Hippocampal formation (tissue), 2 donors: Measurements from ENCODE around the gene SFTPB.

ENCODE experiments used
- DNase-seq, 2 donors: peaks; one replicate each; lab custom pipeline; 2025; lab: John Stamatoyannopoulos, UW

Gene SFTPB

DNA sequence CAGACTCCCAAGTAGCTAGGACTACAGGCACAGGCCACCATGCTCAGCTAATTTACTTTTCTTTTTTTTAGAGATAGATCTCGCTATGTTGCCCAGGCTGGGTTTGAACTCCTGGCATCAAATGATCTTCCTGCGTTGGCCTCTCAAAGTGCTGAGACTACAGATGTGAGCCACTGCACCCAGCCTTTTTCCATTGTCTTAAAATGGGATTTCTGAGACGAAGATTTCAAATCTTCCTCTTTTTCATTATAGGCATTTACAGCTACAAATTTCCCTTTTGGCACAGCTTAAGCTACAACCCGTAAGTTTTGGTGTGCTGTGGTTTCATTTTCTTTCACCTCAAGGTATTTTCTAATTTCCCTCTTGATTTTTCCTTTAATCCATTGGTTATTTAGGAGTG, 34.8 kb upstream of the SFTPB start:
- no peak for DNase-seq

DNA sequence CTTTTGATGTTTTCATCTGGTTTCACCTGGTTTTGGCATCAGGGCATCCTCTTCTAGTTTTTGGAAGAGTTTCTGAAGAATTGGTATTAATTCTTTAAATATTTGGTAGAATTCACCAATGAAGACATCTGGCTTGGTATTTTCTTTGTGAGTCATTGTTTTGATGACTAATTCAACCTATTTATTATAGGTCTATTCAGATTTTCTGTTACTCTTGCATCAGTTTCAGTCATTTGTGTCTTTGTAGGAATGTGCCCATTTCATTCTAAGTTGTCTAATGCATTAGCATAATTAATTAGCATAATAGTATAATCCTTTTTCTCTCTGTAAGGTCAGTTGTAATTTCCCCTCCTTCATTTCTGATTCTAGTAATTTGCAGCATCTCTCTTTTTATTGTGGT, 34.2 kb upstream of the SFTPB start:
- DNase-seq, result no peak

DNA sequence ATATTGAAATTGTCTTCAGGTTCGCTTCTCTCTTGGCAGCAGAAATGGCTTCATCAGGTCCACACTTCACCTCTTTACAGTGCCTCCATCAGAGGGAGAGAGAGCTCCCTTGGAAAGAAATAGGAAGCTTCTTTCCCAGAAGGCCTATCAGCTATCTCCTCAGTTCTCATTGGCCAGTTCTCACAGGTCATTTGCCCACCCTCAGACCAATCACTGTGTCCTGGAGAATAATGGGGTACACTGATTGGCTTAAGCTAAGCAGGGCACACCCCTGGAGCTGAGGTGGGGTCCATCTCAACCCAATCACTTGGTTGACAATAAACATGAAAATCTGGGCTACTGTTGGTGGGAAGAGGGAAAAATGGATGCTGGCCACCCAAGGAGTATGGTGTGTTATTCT, 31.3 kb upstream of the SFTPB start:
- no peak for DNase-seq

DNA sequence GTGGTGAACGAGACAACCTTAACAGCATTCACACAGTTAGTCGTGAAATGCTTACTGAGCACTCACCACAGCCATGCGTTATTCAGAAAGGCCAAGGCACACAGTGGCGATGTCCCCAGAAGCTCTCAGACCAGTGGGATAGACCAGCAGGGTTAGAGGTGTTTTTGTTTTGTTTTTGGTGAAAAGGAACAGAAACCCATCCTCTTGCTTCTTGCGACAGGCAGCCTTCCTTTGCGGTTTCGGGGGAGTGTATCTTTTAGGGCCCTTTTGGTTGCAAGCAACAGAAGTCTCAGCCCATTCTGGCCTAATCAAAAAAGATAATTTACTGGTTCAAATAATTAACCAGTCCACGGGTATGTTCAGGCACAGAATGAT, 30.9 kb upstream of the SFTPB start:
- peak in 1 of 2 donors; percentile 17 for DNase-seq

DNA sequence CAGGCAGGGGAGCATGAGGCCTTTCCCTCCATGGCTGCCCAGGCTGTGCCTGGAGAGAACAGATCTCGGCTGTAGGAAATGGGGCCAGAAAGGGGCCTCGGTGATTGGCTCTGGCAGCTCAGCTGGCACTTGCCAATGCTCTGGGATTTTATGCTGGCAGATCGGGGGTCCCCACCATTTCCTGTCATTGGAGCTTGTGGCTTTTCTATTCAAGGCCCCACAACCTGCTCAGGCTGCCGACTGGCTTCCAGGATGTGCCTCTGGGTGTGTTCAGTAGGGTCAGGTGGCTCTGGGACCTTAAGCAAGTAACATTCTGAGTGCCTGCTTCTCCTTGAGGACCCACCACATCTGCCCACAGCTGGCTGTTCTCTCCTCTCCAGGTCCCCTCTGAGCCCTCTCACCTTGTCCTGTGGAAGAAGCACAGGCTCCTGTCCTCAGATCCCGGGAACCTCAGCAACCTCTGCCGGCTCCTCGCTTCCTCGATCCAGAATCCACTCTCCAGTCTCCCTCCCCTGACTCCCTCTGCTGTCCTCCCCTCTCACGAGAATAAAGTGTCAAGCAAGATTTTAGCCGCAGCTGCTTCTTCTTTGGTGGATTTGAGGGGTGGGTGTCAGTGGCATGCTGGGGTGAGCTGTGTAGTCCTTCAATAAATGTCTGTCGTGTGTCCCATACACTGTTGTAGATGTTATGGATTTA, 30.3 kb upstream of the SFTPB start:
- DNase-seq, result no peak

DNA sequence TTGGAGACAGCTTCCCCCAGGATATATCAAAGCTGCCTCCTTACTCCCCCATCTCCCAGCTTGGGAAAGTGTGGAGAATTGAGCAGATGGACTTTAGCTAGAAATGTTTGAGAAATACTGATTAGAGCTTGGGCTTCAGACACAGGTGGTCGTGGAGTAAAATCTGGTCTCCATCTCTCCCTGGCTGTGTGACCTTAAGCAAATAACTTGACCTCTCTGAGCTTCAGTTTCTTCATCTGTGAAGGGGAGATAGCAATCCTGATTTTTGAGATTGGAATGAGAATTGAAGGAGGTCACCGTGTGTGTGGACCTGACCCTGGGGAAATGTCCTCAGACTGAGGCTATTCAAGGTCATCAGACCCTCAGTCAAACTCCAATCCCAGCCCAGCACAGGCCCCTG, 29.7 kb upstream of the SFTPB start:
- DNase-seq, result no peak

DNA sequence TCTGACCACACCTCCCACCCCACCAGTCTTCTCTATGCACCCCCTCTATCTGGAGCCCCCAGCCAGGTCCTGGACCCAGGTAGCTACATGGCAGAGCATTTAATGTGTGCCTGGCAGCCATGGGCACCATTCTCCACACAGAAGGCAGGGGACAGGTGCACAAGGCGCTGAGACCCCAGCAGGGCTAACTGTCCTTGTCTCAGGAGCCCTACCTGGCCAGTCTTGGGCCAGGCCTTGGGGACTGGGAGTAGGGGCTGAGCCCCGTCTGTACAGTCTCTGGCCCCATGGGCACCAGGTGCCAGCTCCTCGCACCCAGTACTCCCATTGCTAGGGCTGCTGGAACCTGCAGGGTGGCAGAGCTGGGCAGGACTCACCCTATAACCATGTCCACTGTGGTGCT, 29.1 kb upstream of the SFTPB start:
- DNase-seq, result no peak

DNA sequence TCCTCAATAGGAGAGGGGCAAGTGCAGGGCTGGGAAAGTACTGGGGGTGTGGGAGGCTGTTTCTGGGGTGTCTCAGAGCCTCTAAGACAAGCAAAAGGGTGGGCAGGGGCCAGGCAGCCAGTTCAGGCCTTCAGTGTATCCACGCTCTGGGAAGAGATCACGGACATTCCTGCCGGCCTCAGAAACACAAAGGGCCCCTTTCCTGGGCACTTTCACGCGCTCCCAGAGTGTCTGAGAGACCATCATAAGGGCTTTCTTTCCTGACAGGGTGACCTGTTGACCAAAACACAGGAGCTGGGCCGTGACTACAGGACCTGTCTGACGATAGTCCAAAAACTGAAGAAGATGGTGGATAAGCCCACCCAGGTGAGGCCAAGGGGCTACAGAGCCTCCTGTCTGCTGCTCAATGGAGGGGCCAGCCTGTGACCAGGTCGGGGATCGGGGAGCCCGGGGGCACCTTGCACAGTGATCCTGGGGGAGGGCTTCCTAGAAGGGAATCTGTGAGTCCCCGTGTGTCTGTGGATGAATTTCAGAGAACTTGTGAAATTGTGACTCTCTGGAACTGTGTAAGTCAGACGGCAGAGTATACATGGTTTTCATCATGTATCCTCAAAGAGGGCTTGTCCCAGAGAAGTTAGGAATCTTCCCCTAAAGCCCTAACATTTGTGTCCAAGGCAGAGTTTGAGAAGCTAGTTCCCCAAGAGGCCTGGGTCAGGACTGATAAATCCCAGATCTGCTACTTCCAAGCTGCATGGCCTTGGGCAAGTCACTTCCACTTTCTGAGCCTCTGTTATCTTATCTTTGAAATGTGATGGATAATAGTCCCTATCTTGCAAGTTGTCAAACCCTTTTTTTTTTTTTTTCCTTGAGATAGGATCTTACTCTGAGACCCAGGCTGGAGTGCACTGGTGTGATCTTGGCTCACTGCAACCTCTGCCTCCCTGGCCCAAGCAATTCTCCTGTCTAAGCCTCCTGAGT, 28.0 kb upstream of the SFTPB start:
- no peak for DNase-seq

DNA sequence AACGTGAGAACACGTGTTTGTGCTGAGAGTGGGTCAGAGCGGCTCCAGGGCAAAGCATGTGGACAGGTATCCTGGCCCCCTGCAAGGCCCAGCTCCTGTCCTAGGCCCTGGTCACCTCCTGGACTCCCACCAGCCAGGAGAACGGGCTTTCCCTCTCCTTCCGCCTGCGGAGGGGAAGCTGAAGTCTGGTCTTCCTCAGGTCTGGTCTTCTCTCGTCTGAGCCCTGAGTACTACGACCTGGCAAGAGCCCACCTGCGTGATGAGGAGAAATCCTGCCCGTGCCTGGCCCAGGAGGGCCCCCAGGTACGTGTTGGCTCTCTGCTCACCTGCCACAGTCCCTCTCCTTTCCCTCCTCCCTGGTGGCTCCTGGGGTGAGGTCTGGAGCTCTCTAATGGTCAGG, 27.1 kb upstream of the SFTPB start:
- no peak for DNase-seq

DNA sequence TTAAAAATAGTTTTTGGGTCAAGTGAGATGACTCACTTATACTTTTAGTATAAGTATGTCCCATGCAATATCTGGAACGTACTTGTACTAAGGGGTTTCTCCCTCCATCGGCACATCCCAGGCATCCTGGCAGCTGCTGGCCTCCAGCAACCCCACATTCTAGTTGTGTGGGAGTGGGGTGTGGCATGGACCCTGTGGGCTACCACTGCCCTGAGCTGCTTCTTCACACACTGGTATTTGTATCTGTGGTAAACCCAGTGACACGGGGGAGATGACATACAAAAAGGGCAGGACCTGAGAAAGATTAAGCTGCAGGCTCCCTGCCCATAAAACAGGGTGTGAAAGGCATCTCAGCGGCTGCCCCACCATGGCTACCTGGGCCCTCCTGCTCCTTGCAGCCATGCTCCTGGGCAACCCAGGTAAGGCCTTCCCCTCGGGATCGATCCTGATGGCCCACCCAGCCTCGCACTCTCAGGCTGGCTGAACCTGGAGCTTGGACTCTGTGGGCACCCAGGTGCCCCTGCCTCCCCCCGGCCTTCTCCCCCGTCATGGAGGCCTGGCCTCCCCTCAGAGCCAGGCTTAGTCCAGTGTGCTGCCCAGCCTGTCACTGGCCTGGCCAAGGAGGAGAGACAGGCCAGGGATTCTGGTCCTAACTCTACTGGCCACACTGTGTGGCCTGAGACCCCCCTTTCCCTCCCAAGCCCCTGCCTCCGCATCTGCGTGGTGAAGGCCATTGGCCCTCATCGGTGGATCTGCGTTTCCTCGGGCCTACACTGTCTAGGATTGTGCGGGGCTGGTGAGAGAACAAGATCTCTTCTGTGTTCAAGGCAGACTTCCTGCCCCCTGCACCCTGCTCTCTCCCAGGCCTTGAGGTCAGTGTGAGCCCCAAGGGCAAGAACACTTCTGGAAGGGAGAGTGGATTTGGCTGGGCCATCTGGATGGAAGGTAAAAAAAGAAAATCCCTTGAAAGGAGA, 26.3 kb upstream of the SFTPB start, which contains the start of gene GNLY:
GNLY (plus strand) TSS at position 307 of the 974 bp plus-strand sequence; CDS start at position 368, 61 bp downstream.
- no peak for DNase-seq

DNA sequence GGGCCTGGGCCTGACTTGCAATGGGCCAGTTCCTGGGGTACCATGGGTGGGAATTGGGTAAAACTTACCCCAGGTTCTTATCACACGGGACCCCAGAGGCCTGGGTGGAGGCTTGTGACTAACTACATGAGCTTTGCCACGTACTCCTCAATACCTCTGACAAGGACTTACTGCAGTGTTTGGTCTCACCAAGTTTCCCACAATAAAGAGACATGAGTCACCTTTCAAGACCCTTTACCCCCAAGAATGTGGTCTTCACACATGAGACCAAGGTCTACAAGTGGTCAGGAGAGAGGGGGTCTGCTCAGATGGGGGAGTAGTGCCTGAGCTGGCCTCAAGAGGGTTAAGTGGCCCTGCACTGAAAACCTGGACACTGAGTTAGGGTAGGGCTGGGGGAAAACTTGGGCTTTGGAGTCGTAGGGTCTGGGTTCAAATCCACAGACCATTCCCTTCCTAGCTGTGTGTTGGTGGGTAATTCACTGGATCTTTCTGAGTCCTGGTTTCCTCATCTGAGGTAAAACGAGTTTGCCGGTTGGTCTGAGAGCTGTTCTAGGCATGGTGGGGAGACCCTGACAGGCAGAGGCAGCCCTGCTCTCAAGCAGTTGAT, 24.1 kb upstream of the SFTPB start:
- DNase-seq, result no peak

DNA sequence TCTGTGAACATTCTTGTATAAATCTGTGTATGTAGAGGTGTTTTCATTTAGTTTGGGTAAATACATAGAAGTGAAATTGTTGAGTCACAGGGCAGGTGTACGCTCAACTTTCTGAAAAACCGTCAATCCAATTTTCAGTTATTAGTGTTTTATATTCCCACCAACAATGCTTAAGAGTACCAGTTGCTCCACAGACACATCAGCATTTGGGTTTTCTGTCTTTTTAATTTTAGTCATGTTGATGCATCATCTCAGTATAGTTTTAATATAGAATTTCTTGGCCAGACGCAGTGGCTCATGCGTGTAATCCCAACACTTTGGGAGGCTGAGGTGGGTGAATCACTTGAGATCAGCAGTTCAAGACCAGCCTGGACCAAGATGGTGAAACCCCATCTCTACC, 22.9 kb upstream of the SFTPB start:
- DNase-seq, result no peak

DNA sequence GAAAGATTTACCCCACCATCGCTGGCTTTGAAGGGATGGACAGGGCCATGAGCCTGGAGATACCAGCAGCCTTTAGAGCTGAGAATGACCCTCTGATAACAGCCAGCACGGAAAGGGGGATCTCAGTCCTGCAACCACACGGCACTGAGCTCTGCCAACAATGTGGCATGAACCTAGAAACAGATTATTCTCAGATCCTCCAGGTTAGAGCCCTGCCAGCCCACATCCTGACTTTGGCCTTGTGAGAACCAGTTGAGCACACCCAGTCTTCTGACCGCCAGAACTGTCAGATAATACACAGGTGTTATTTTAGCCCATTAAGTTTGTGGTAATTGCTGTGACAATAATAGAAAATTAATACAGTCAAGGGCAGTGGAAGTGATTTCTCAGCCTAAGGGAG, 16.8 kb upstream of the SFTPB start:
- DNase-seq, result no peak

DNA sequence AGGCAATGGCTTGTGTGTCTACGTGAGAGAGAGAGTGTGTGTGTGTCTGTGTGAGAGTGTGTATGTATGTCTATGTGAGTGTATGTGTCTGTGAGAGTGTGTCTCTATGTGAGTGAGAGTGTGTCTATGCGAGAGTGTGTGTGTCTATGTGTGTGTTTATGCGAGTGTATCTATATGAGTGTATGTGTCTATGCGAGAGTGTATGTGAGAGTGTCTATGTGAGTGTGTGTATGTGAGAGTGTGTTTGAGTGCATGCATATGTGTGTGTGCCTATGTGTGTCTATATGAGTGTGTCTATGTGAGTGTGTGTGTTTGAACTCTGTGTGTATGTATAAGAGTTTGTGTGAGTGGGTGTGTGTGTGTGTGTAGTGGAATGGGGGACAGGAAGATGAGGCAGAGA, 16.4 kb upstream of the SFTPB start:
- no peak for DNase-seq

DNA sequence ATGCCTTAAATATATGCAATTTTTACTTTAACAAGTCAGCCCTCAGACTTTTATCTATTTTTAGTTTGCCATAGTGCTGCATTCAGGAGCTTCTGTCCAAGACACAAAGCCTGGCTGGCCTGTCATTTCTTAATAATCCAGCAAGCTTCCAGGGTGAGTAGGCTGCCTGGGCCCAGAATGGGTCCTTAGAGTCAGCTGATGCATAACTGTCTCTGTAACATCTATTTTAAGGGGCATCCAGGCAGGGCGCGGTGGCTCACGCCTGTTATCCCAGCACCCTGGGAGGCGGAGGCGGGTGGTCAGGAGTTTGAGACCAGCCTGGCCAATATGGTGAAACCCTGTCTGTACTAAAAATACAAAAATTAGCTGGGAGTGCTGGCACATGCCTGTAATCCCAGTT, 14.4 kb upstream of the SFTPB start:
- no peak for DNase-seq

DNA sequence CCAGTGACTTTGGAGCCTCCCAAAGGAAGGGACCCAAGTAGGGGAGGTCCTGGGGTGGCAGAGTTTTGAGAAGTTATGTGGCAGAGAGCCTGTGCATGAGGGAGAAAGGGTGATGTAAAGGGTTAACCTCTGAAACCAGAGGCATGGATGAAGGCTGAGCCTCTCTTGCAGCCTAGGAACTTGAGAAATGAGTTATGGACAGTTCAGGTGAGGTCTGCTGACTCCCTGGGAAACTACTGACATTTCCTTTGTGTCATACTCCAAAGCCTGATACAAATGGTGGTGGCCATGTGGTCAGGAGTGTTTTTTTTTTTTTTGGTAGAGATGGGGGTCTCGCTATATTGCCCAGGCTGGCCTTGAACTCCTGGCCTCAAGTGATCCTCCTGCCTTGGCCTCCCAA, 13.8 kb upstream of the SFTPB start:
- no peak for DNase-seq

DNA sequence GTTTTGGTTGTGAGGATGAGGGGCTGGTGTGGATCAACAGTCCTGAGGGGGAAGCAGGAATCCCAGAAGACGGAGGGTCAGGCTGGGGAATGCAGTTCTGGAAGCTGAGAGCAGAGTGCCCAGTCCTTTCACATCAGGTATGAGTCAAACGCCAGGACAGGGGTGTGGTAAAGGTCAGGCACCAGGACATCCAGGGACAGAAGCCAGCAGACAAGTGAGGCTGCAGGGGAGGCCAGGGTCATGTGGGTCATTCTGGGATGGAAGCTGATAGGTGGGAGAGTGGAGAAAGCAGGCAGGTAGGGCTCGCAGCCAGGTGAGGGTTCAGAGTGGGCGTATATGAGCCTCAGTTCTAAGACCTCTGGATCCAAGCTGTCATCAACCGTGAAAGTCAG, 13.4 kb upstream of the SFTPB start:
- no peak for DNase-seq

DNA sequence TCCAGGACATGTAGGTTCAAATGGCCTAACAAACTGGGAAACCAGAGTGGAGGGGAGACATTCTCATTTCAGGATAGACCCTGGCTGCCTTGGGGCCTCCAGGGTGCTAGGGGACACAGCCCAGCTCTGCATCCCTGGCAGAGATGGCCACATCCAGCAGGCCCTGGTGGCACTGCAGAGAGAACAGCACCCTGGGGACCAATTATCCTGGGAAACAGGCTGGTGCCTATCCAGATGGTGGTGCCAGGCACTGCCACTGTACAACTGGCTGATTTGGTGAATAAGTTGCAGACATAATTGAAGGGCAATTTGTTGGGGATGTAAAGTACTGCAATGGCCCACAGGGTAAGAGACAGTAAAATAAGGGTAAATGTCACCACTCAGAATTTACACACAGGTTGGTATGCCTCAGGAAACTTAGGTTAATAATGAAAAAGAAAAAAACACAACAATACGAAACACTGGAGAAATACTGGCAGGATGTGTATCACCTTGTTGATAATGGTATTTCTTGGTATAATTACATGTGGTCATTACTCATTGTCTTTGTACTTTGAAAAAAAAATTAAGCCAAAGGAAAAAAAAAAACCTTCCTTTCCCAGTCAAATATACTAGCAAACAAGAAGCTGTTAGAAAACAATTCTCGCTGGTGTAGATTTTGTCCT, 12.8 kb upstream of the SFTPB start:
- no peak for DNase-seq

DNA sequence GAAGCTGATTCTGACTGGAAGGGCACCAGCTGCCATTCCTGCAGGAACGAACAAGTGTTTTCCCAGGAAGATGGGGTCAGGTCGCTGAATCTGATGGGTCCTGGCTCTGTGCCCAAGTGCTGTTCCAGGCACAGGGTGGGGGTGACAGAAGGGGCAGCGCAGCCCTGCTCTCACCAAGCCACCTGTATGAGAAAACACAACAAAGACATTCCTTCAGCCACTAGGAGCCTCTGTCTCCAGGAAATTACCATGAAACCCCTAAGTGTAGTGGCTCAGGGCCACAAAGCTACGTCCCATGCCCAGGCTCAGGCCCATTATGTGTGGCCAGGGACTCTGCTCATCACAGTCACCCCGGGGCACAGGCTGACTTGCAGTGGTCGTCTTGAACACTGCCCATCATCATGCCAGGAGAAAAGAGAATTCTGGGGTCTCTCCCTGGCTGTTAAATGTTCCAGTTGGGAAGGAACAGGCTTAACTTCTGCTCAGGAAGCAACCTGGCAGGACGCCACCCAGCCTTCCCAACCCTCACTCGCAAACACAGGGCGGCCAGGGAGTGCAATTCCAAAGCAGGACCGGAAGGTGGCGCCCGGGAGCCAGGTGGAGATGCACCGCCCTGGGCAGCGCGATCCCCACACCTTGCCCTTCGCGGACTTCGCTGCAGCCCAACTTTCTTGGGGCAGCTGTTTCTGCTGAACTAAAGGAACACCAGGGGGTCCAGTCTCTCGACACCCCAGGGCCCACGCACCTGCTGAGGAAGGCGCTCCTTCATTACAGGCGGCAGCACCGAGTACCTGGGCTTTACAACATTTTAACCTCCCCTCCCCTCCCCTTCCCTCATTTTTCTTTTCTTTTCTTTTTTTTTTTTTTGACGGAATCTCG, 11.0 kb upstream of the SFTPB start:
- peak; percentile 13 to 58 for DNase-seq

DNA sequence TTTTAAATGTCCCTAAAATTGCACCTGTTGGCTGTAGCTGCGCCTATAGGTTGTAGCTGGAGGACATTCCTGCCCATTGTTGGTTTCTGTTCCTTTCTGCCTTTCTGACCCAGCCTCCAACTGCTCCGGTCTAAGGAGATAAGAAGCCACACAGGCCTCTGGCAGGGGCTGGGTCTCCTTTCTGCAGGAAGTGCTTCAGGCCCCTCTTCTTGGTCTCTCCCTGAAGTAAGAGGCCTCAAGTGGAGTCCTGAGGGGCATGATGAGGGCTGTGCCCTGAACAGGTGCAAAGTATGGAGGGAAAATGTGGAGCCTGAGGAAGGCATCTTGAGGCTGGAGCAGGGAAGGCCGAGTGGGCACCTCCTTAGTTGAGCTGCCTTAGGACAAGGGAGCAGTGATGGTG, 10.4 kb upstream of the SFTPB start:
- no peak for DNase-seq
